ENCODE measurements around the gene KHDC3L. TPM values are rescaled to one million over a fixed set of nuclear protein-coding genes. Genes with fewer than 3 reads are reported as not detected.

The KHDC3L gene
- total and polyA plus RNA-seq, 2 of the 4 experiments (the other 2 are of a cell fraction) = not detected

- TF ChIP-seq POLR2A (IDR thresholded peaks at IDR 0.05; ENCODE audit: low read depth, low read length) = no peak
- no peak for TF ChIP-seq RCOR1 (IDR thresholded peaks at IDR 0.05; ENCODE audit: insufficient replicate concordance, low read length)
- no peak for TF ChIP-seq MAFK (IDR thresholded peaks at IDR 0.05; ENCODE audit: low read depth, low read length)
- no peak for TF ChIP-seq USF2 (IDR thresholded peaks at IDR 0.05; ENCODE audit: low read depth, low read length)
- TF ChIP-seq CHD1 (IDR thresholded peaks at IDR 0.05; ENCODE audit: low read depth, low read length) = no peak
- TF ChIP-seq RFX5 (IDR thresholded peaks at IDR 0.05; ENCODE audit: low read depth, low read length) = no peak
- TF ChIP-seq MXI1 (IDR thresholded peaks at IDR 0.05; ENCODE audit: borderline replicate concordance, low read depth, low read length) = no peak
- dilution Hi-C loops (cut with HindIII; ENCODE audit: low sequenced_read_pairs, unreplicated experiment) (no loop called here), in situ Hi-C loops (cut with MboI; ENCODE audit: low sequenced_read_pairs) (loop anchor here (25.0 kb wide), 1 partner anchor 937 kb away; no protein-coding TSS in a partner anchor), intact Hi-C loops (cut with micrococcal nuclease) (no loop called here)
- H2AK5ac ChIP-seq (ENCODE audit: low read depth, low read length) = no peak overlapping the region
- no peak overlapping the region for H3K4me2 ChIP-seq (ENCODE audit: low read depth, low read length)
- WGBS, 2 experiments (ENCODE audit: extremely low coverage in 2 of 2, insufficient read length in 1 of 2) = no CpG with 5 or more reads among the region's 6 CpGs
- BruUV-seq (replicated peaks) = no TSS peak
- no peak overlapping the region for H4K8ac ChIP-seq (ENCODE audit: low read depth in 2 of 2, low read length in 2 of 2)
- H3K36me3 ChIP-seq (ENCODE audit: control insufficient read depth, insufficient read depth, low read length) = no peaks in the 10 kb centered on the region
- ChIA-PET POLR2A (ENCODE audit: unreplicated experiment) (no interaction called here), CTCF (no interaction called here)
- no peak overlapping the region for H2AK9ac ChIP-seq (replicated peaks; ENCODE audit: low read depth, low read length, poor library complexity)
- H3K4me3 ChIP-seq (ENCODE audit: insufficient read depth, low read depth, low read length) = no peak overlapping the region
- H3K4me1 ChIP-seq (ENCODE audit: control insufficient read depth, insufficient read depth, low read length) = no peaks in the 10 kb centered on the region
- H3K79me1 ChIP-seq (ENCODE audit: low read depth in 1 of 2, low read length in 2 of 2) = no peaks in the 10 kb centered on the region
- H2BK20ac ChIP-seq (ENCODE audit: low read depth, low read length) = no peak overlapping the region
- H3K9me3 ChIP-seq (ENCODE audit: control insufficient read depth, insufficient read depth, low read length) = no peaks in the 10 kb centered on the region
- H2BK120ac ChIP-seq (ENCODE audit: low read depth, low read length) = no peak overlapping the region
- no peak overlapping the region for H3K9ac ChIP-seq (ENCODE audit: low read depth, low read length)
- H3K4ac ChIP-seq (ENCODE audit: low read depth, low read length) = no peak overlapping the region
- H3K18ac ChIP-seq (ENCODE audit: low read depth, low read length) = no peak overlapping the region
- H4K91ac ChIP-seq (ENCODE audit: insufficient read depth, low read depth, low read length) = no peak overlapping the region
- no peak overlapping the region for H3K14ac ChIP-seq (replicated peaks; ENCODE audit: low read depth, low read length)
- ATAC-seq (ENCODE audit: low read depth) (no peak), DNase-seq (no peak)
- H3K23ac ChIP-seq (ENCODE audit: low read depth, low read length) = no peak overlapping the region
- H2AFZ ChIP-seq (replicated peaks; ENCODE audit: low read length, poor library complexity) = no peak overlapping the region
- no peaks in the 10 kb centered on the region for H3K9me1 ChIP-seq (ENCODE audit: insufficient read depth, low read length)
- H3K56ac ChIP-seq (ENCODE audit: extremely low read depth, insufficient read depth, low read length) = no peak overlapping the region
- peaks cover 28% of the 10 kb centered on the region for H3K27me3 ChIP-seq (ENCODE audit: control insufficient read depth, insufficient read depth, low read length)
- no peaks in the 10 kb centered on the region for H4K20me1 ChIP-seq (ENCODE audit: insufficient read depth, low read length)
- H4K5ac ChIP-seq (ENCODE audit: low read depth, low read length) = no peak overlapping the region
- H2BK15ac ChIP-seq (ENCODE audit: low read depth, low read length) = no peak overlapping the region
- no peak overlapping the region for H2BK5ac ChIP-seq (ENCODE audit: low read depth, low read length, poor library complexity, severe bottlenecking)
- no peak overlapping the region for H3K27ac ChIP-seq (ENCODE audit: insufficient read depth, low read length)
Measured at GRCh38 chr6:73349311-73349710, 13.1 kb upstream of the KHDC3L start.
